Liver (tissue), 3 donors: ENCODE measurements around the gene ST6GALNAC3.

Experiments
- FOXA1 ChIP-seq: IDR thresholded peaks from 2 replicates; pipeline ENCODE4 v1.6.1; 2016; ENCODE audit warnings: antibody characterized with exemption
- FOXA2 ChIP-seq: IDR thresholded peaks from 2 replicates; pipeline ENCODE4 v1.6.1; 2016; ENCODE audit warnings: antibody characterized with exemption
- JUND ChIP-seq, 2 donors: IDR thresholded peaks; 2 replicates each; pipeline ENCODE4 v1.6.1; 2016; ENCODE audit warnings: antibody characterized with exemption in 2 of 2
- NR2F2 ChIP-seq: IDR thresholded peaks from 2 replicates; pipeline ENCODE4 v1.6.1; 2016; ENCODE audit warnings: antibody characterized with exemption
- RXRA ChIP-seq, 2 donors: IDR thresholded peaks; 2 replicates each; pipeline ENCODE4 v1.6.1; 2017 to 2018; ENCODE audit warnings: antibody characterized with exemption in 2 of 2, mild to moderate bottlenecking in 1 of 2
- SP1 ChIP-seq: IDR thresholded peaks from 2 replicates; pipeline ENCODE4 v1.6.1; 2018; ENCODE audit warnings: antibody characterized with exemption, mild to moderate bottlenecking
- TAF1 ChIP-seq: conservative IDR thresholded peaks from 2 replicates; pipeline ENCODE4 v1.6.1; 2016; ENCODE audit warnings: antibody characterized with exemption, mild to moderate bottlenecking
- YY1 ChIP-seq: IDR thresholded peaks from 2 replicates; pipeline ENCODE4 v1.6.1; 2016; ENCODE audit warnings: antibody characterized with exemption, mild to moderate bottlenecking
- TF ChIP-seq, protein P1 (sequence below): fragments of 150-350 bp; IDR thresholded peaks from 2 replicates; pipeline ENCODE4 v1.5.1; 2017; ENCODE audit warnings: improper control_type of control experiment, low read depth, low read length; ENCODE audit not compliant: missing input control
- TF ChIP-seq, protein P2 (sequence below): IDR thresholded peaks from 2 replicates; pipeline ENCODE4 v1.6.1; 2016; ENCODE audit warnings: antibody characterized with exemption, mild to moderate bottlenecking
- TF ChIP-seq, protein P3 (sequence below): IDR thresholded peaks from 2 replicates; pipeline ENCODE4 v1.6.1; 2016; ENCODE audit warnings: antibody characterized with exemption
- TF ChIP-seq, protein P4 (sequence below): IDR thresholded peaks from 2 replicates; pipeline ENCODE4 v1.6.1; 2016; ENCODE audit warnings: antibody characterized with exemption
- donor health status: healthy.
- donor health status: healthy.

DNA sequence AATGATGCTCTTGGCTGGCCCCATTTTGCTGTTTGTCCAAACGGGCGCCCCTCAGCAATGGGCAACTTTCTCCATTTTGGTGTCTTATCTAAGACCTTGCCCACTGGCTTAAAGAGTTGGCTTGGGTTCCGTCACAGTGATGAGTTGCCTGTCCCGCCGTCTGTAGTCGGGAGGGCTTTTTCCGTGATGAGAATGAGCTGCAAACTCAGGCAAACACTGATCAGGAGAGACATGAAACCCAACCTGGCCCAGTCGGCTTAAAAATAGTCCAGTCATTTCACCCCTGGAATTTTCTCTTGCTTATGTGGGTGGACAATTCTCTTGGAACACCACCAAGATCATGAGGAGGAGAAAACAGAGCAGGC, 79.3 kb downstream of the ST6GALNAC3 start:
- no peak for TF ChIP-seq NR2F2
- TF ChIP-seq, protein P1, sequence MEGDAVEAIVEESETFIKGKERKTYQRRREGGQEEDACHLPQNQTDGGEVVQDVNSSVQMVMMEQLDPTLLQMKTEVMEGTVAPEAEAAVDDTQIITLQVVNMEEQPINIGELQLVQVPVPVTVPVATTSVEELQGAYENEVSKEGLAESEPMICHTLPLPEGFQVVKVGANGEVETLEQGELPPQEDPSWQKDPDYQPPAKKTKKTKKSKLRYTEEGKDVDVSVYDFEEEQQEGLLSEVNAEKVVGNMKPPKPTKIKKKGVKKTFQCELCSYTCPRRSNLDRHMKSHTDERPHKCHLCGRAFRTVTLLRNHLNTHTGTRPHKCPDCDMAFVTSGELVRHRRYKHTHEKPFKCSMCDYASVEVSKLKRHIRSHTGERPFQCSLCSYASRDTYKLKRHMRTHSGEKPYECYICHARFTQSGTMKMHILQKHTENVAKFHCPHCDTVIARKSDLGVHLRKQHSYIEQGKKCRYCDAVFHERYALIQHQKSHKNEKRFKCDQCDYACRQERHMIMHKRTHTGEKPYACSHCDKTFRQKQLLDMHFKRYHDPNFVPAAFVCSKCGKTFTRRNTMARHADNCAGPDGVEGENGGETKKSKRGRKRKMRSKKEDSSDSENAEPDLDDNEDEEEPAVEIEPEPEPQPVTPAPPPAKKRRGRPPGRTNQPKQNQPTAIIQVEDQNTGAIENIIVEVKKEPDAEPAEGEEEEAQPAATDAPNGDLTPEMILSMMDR: no peak
- TF ChIP-seq, protein P2, sequence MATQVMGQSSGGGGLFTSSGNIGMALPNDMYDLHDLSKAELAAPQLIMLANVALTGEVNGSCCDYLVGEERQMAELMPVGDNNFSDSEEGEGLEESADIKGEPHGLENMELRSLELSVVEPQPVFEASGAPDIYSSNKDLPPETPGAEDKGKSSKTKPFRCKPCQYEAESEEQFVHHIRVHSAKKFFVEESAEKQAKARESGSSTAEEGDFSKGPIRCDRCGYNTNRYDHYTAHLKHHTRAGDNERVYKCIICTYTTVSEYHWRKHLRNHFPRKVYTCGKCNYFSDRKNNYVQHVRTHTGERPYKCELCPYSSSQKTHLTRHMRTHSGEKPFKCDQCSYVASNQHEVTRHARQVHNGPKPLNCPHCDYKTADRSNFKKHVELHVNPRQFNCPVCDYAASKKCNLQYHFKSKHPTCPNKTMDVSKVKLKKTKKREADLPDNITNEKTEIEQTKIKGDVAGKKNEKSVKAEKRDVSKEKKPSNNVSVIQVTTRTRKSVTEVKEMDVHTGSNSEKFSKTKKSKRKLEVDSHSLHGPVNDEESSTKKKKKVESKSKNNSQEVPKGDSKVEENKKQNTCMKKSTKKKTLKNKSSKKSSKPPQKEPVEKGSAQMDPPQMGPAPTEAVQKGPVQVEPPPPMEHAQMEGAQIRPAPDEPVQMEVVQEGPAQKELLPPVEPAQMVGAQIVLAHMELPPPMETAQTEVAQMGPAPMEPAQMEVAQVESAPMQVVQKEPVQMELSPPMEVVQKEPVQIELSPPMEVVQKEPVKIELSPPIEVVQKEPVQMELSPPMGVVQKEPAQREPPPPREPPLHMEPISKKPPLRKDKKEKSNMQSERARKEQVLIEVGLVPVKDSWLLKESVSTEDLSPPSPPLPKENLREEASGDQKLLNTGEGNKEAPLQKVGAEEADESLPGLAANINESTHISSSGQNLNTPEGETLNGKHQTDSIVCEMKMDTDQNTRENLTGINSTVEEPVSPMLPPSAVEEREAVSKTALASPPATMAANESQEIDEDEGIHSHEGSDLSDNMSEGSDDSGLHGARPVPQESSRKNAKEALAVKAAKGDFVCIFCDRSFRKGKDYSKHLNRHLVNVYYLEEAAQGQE: no peak
- TF ChIP-seq, protein P3, sequence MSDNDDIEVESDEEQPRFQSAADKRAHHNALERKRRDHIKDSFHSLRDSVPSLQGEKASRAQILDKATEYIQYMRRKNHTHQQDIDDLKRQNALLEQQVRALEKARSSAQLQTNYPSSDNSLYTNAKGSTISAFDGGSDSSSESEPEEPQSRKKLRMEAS: no peak
- TF ChIP-seq, protein P4, sequence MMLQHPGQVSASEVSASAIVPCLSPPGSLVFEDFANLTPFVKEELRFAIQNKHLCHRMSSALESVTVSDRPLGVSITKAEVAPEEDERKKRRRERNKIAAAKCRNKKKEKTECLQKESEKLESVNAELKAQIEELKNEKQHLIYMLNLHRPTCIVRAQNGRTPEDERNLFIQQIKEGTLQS: no peak
- TF ChIP-seq RXRA (IDR thresholded peaks at IDR 0.05): no peak
- no peak for TF ChIP-seq FOXA1
- no peak for TF ChIP-seq TAF1
- TF ChIP-seq SP1: no peak
- no peak for TF ChIP-seq YY1
- TF ChIP-seq FOXA2: no peak
- TF ChIP-seq JUND (IDR thresholded peaks at IDR 0.05): no peak
